Measurements from ENCODE around the gene ASB18.

- TF ChIP-seq, protein P1, sequence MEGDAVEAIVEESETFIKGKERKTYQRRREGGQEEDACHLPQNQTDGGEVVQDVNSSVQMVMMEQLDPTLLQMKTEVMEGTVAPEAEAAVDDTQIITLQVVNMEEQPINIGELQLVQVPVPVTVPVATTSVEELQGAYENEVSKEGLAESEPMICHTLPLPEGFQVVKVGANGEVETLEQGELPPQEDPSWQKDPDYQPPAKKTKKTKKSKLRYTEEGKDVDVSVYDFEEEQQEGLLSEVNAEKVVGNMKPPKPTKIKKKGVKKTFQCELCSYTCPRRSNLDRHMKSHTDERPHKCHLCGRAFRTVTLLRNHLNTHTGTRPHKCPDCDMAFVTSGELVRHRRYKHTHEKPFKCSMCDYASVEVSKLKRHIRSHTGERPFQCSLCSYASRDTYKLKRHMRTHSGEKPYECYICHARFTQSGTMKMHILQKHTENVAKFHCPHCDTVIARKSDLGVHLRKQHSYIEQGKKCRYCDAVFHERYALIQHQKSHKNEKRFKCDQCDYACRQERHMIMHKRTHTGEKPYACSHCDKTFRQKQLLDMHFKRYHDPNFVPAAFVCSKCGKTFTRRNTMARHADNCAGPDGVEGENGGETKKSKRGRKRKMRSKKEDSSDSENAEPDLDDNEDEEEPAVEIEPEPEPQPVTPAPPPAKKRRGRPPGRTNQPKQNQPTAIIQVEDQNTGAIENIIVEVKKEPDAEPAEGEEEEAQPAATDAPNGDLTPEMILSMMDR (conservative IDR thresholded peaks at IDR 0.05; ENCODE audit: low read length), result no peak
- no peak for TF ChIP-seq EZH2phosphoT487 (IDR thresholded peaks at IDR 0.05; ENCODE audit: borderline replicate concordance)
These were observed 73.5 kb downstream of the ASB18 start for GRCh38 chr2:236190674-236191073.

Measured in Loucy (cell line).